ENCODE data around the gene NUDT14. TPM values are rescaled to one million over a fixed set of nuclear protein-coding genes. Genes with fewer than 3 reads are reported as not detected.

The NUDT14 gene
- total RNA-seq, 2 donors from 2014 or later = 32.9 to 36.5 TPM

GRCh38 chr14:105203701-105204100, 22.6 kb upstream of the NUDT14 start:
- DNase-seq (ENCODE audit: low spot score) = no peak
- Histone ChIP-seq H3K4me1 (replicated peaks) (no peaks in the 10 kb centered on the region), H3K4me3 (no peak overlapping the region), H3K9me3 (no peaks in the 10 kb centered on the region), H3K27me3 (replicated peaks; ENCODE audit: insufficient read depth) (peaks cover 4% of the 10 kb centered on the region), H3K27ac (no peak overlapping the region), H3K36me3 (no peaks in the 10 kb centered on the region)
- WGBS = 69% methylated on average over 6 of the region's 6 CpGs
- intact Hi-C loops (cut with DNase I) = loop anchor here (2.0 to 10.0 kb wide), 3 partner anchors 79 to 149 kb away; no protein-coding TSS in a partner anchor
- TF ChIP-seq POLR2A (IDR thresholded peaks at IDR 0.05) = no peak
- TF ChIP-seq, protein P1, sequence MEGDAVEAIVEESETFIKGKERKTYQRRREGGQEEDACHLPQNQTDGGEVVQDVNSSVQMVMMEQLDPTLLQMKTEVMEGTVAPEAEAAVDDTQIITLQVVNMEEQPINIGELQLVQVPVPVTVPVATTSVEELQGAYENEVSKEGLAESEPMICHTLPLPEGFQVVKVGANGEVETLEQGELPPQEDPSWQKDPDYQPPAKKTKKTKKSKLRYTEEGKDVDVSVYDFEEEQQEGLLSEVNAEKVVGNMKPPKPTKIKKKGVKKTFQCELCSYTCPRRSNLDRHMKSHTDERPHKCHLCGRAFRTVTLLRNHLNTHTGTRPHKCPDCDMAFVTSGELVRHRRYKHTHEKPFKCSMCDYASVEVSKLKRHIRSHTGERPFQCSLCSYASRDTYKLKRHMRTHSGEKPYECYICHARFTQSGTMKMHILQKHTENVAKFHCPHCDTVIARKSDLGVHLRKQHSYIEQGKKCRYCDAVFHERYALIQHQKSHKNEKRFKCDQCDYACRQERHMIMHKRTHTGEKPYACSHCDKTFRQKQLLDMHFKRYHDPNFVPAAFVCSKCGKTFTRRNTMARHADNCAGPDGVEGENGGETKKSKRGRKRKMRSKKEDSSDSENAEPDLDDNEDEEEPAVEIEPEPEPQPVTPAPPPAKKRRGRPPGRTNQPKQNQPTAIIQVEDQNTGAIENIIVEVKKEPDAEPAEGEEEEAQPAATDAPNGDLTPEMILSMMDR (IDR thresholded peaks at IDR 0.05) = no peak

DNA sequence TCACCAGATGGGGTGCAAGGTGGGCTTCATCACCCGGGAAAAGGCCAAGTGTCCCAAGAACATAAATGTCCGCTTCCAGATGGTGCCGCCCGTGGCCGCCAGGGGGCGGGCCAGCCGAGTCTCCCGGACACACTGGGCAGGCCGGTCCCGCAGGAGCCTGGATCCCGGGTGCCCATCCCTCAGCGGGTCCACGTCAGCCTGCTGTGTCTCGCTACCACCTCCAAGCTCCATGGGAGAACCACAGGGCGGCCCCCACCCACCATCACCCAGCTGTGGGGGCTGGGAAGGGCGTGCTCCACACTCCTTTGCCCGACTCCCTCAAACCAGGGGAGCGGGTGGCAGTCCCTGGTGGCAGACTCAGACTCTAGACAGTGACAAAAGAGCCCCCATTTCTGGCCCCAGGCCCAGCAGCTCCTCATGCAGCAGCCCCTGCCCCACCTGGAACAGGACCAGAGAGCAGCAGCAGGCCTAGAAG, 22.0 kb upstream of the NUDT14 start:
- Histone ChIP-seq H3K27me3 (replicated peaks; ENCODE audit: insufficient read depth) (peaks cover 4% of the 10 kb centered on the region), H3K27ac (no peak overlapping the region), H3K36me3 (no peaks in the 10 kb centered on the region), H3K4me3 (no peak overlapping the region), H3K9me3 (no peaks in the 10 kb centered on the region), H3K4me1 (replicated peaks) (no peaks in the 10 kb centered on the region)
- WGBS = 3% methylated on average over 18 of the region's 18 CpGs
- TF ChIP-seq POLR2AphosphoS5 (IDR thresholded peaks at IDR 0.05) (peak; percentile 66), POLR2A (IDR thresholded peaks at IDR 0.05) (no peak)
- TF ChIP-seq, protein P1 (IDR thresholded peaks at IDR 0.05) = peak; percentile 90 to 94 (median 93)
- intact Hi-C loops (cut with DNase I) = loop anchor here (2.0 to 10.0 kb wide), 3 partner anchors 79 to 150 kb away; no protein-coding TSS in a partner anchor
- peak; percentile 76 for DNase-seq (ENCODE audit: low spot score)

DNA sequence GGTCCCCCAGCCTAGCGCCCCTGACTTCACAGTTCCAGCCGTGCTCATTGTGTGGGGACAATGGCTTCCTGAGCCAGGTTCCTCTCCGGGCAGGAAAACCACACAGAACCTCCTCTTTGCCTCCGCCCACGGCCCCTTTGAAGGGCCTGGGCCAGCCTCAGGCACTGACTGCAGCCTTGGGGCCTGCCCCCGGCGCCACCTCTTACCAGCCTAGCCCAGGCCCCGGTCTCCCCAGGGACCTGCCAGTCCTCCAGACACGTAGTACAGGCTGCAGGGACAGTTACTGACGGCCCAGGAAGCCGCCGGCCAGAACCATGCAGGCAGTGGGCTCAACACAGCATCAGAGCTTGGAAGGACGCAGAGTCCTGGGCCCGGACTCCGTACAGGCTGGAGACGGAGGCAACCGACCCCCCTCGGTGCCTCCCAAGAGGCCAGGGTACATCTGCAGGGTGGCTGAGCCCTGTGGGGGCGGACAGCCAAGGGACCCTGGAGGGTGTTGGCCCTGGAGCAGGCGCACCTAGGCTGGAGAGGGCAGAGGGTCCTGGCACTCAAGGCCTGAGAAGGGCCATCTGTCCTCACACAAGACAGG, 20.9 kb upstream of the NUDT14 start:
- H3K9me3 ChIP-seq = no peaks in the 10 kb centered on the region
- intact Hi-C loops (cut with DNase I) = loop anchor here (2.0 to 10.0 kb wide), 3 partner anchors 80 to 151 kb away; no protein-coding TSS in a partner anchor
- no peak for TF ChIP-seq POLR2A (IDR thresholded peaks at IDR 0.05)
- TF ChIP-seq, protein P1 (IDR thresholded peaks at IDR 0.05) = no peak
- no peaks in the 10 kb centered on the region for H3K36me3 ChIP-seq
- DNase-seq (ENCODE audit: low spot score) = no peak
- WGBS = 45% methylated on average over 18 of the region's 20 CpGs
- H3K4me1 ChIP-seq (replicated peaks) = no peaks in the 10 kb centered on the region
- no peak overlapping the region for H3K27ac ChIP-seq
- H3K27me3 ChIP-seq (replicated peaks; ENCODE audit: insufficient read depth) = peaks cover 4% of the 10 kb centered on the region
- H3K4me3 ChIP-seq = no peak overlapping the region

- H3K27me3 ChIP-seq (replicated peaks; ENCODE audit: insufficient read depth) = peaks cover 4% of the 10 kb centered on the region
- no peaks in the 10 kb centered on the region for H3K4me1 ChIP-seq (replicated peaks)
Measured at GRCh38 chr14:105201156-105201924, 20.2 kb upstream of the NUDT14 start.

More at GRCh38 chr14:105201156-105201924, 20.2 kb upstream of the NUDT14 start:
- Histone ChIP-seq H3K4me3 (no peak overlapping the region), H3K36me3 (no peaks in the 10 kb centered on the region), H3K9me3 (no peaks in the 10 kb centered on the region), H3K27ac (no peak overlapping the region)
- no peak for DNase-seq (ENCODE audit: low spot score)
- 49% methylated on average over 27 of the region's 28 CpGs for WGBS
- no peak for TF ChIP-seq POLR2A (IDR thresholded peaks at IDR 0.05)
- TF ChIP-seq POLR2AphosphoS5 (IDR thresholded peaks at IDR 0.05) = no peak
- TF ChIP-seq, protein P1 (IDR thresholded peaks at IDR 0.05) = no peak
- intact Hi-C loops (cut with DNase I) = loop anchor here (5.0 to 10.0 kb wide), 2 partner anchors 81 to 107 kb away; no protein-coding TSS in a partner anchor

Data from prostate gland (tissue), 2 donors.